B cell (primary cell): Measurements from ENCODE around the gene IL3RA. TPM values are rescaled to one million over a fixed set of nuclear protein-coding genes. Genes with fewer than 3 reads are reported as not detected.
"Not testable (repeated sequence)": the region's sequence is repeated elsewhere in the genome, so short reads cannot be mapped to it uniquely, and the experiment has no call there.

Source experiments
- ATAC-seq: fragments of 200-7000 bp; cut with Tn5 transposase; one replicate; pipeline ENCODE4 v1.10.0; 2021; ENCODE audit warnings: low read depth, mild to moderate bottlenecking, moderate number of reproducible peaks, moderate library complexity
- CTCF ChIA-PET: fragments of 350-600 bp; sonication (Branson Sonifier 250); formaldehyde crosslinking; loops from one replicate; lab custom pipeline; 2021; ENCODE audit warnings: antibody characterized with exemption, inconsistent platforms; lab: Charles Lee
- POLR2A ChIA-PET: fragments of 350-600 bp; sonication (Branson Sonifier 250); formaldehyde crosslinking; loops from one replicate; lab custom pipeline; 2021; ENCODE audit warnings: antibody characterized with exemption; lab: Charles Lee
- DNase-seq: peaks from one replicate; pipeline ENCODE4 v3.0.0; 2013
- H2AFZ ChIP-seq: 2 replicates; pipeline ENCODE4 v1.6.1; 2012; ENCODE audit warnings: mild to moderate bottlenecking, low read depth, low read length; ENCODE audit not compliant: insufficient read depth, poor library complexity, severe bottlenecking
- H3K27ac ChIP-seq, 2 donors: 1 replicate in 1 of 2; 2 replicates in 1 of 2; pipeline ENCODE4 v1.5.1; 2012 to 2013; ENCODE audit warnings: low read length in 2 of 2, mild to moderate bottlenecking in 2 of 2, moderate library complexity in 1 of 2
- H3K27me3 ChIP-seq, 4 experiments: fragments of 200-600 bp in 1 of 4; sonication (generic) in 1 of 4; replicated peaks in 1 of 4; 1 replicate in 2 of 4; 2 replicates in 2 of 4; pipeline versions ENCODE4 v1.6.1 to v1.7.0; 2013 to 2016; ENCODE audit warnings: low read length in 3 of 4, mild to moderate bottlenecking in 2 of 4, mixed read lengths in 1 of 4, moderate library complexity in 1 of 4; ENCODE audit not compliant: insufficient read depth in 4 of 4, control insufficient read depth in 3 of 4; ENCODE audit errors: control extremely low read depth in 1 of 4
- H3K36me3 ChIP-seq, 2 experiments: replicated peaks in 1 of 2; 1 replicate in 1 of 2; 2 replicates in 1 of 2; pipeline versions ENCODE4 v1.6.1 to v1.7.1; 2013; ENCODE audit warnings: low read length in 1 of 2; ENCODE audit not compliant: insufficient read depth in 2 of 2, control insufficient read depth in 1 of 2; ENCODE audit errors: control extremely low read depth in 1 of 2, extremely low read depth in 1 of 2
- H3K4me1 ChIP-seq, 2 donors: fragments of 200-600 bp in 1 of 2; sonication (generic) in 1 of 2; 1 replicate in 1 of 2; 2 replicates in 1 of 2; pipeline versions ENCODE4 v1.5.1 to v1.6.1; 2013 to 2017; ENCODE audit warnings: low read length in 2 of 2; ENCODE audit not compliant: control insufficient read depth in 2 of 2, insufficient read depth in 2 of 2
- H3K4me2 ChIP-seq: replicated peaks from 2 replicates; pipeline ENCODE3; 2012; ENCODE audit warnings: mild to moderate bottlenecking, low read depth, low read length; ENCODE audit not compliant: poor library complexity, severe bottlenecking
- H3K4me3 ChIP-seq, 5 experiments: fragments of 200-600 bp in 1 of 5; sonication (generic) in 1 of 5; 1 replicate in 3 of 5; 2 replicates in 2 of 5; pipeline versions ENCODE4 v1.5.1 to v1.7.0; 2011 to 2016; ENCODE audit warnings: low read length in 4 of 5, mild to moderate bottlenecking in 4 of 5, low read depth in 2 of 5, control low read depth in 1 of 5, moderate library complexity in 1 of 5; ENCODE audit not compliant: insufficient read depth in 1 of 5; ENCODE audit errors: control extremely low read depth in 1 of 5, extremely low read depth in 1 of 5
- H3K79me2 ChIP-seq: fragments of 200-600 bp; sonication (generic); one replicate; pipeline ENCODE4 v1.6.0; 2016; ENCODE audit warnings: low read length; ENCODE audit not compliant: control insufficient read depth, insufficient read depth
- H3K9ac ChIP-seq: fragments of 200-600 bp; sonication (generic); 2 replicates; pipeline ENCODE4 v1.6.1; 2017; ENCODE audit warnings: mild to moderate bottlenecking, low read length, moderate library complexity
- H3K9me3 ChIP-seq, 3 donors: one replicate each; pipeline versions ENCODE4 v1.6.1 to v1.7.1; 2013; ENCODE audit warnings: low read length in 2 of 3; ENCODE audit not compliant: control insufficient read depth in 2 of 3, insufficient read depth in 1 of 3; ENCODE audit errors: control extremely low read depth in 1 of 3
- H4K20me1 ChIP-seq: 2 replicates; pipeline ENCODE4 v1.6.0; 2012; ENCODE audit warnings: mild to moderate bottlenecking, low read length; ENCODE audit not compliant: insufficient read depth, control insufficient read depth, poor library complexity, severe bottlenecking
- H3K27ac Mint-ChIP-seq: one replicate; pipeline ENCODE4 v1.8.0; 2021; ENCODE audit warnings: mixed read lengths
- H3K27me3 Mint-ChIP-seq: one replicate; pipeline ENCODE4 v1.8.0; 2021; ENCODE audit warnings: mixed read lengths
- H3K4me1 Mint-ChIP-seq: one replicate; pipeline ENCODE4 v1.8.0; 2021; ENCODE audit warnings: mixed read lengths
- H3K4me3 Mint-ChIP-seq: one replicate; pipeline ENCODE4 v1.8.0; 2021; ENCODE audit warnings: mixed read lengths
- H3K9me3 Mint-ChIP-seq: one replicate; pipeline ENCODE4 v1.8.0; 2022; ENCODE audit warnings: mixed read lengths; ENCODE audit not compliant: insufficient read depth
- EZH2 ChIP-seq: IDR thresholded peaks from 2 replicates; pipeline ENCODE4 v1.6.1; 2012; ENCODE audit warnings: borderline replicate concordance, low read depth, mild to moderate bottlenecking, moderate library complexity, low read length; ENCODE audit not compliant: insufficient read depth, poor library complexity, severe bottlenecking
- WGBS: methylation state at CpG from one replicate; pipeline ENCODE4 v1.1.5; 2013; ENCODE audit warnings: missing lambda C conversion rate; ENCODE audit not compliant: insufficient coverage; 5-methylcytosine and 5-hydroxymethylcytosine counted together
- intact Hi-C: fragments of 100-400 bp; cut with micrococcal nuclease; formaldehyde crosslinking; loops from one replicate; pipeline ENCODE4 v1.10.0; 2022
- polyA plus RNA-seq: library from polyadenylated mRNA; depleted of rRNA; stranded (reverse); fragments of >200 nt; gene quantifications from 2 replicates; pipeline ENCODE4 v1.2.3, GENCODE V29; 2012
- total RNA-seq, 2 donors: library from RNA; stranded (reverse); fragments of 120-200 nt in 1 of 2; gene quantifications; 1 replicate in 1 of 2; 2 replicates in 1 of 2; pipeline versions ENCODE4 v1.2.3 to v1.2.4, GENCODE V29; 2013 to 2022
- TF ChIP-seq, protein P1 (sequence below): fragments of 200-600 bp; IDR thresholded peaks from one replicate; pipeline ENCODE4 v1.8.0; 2022; ENCODE audit warnings: antibody characterized with exemption, mild to moderate bottlenecking

IL3RA gene
- total and polyA plus RNA-seq, 2 donors (not counting 1 experiment from before 2014, with no cell fraction given) = 1.6 to 31.6 TPM

DNA sequence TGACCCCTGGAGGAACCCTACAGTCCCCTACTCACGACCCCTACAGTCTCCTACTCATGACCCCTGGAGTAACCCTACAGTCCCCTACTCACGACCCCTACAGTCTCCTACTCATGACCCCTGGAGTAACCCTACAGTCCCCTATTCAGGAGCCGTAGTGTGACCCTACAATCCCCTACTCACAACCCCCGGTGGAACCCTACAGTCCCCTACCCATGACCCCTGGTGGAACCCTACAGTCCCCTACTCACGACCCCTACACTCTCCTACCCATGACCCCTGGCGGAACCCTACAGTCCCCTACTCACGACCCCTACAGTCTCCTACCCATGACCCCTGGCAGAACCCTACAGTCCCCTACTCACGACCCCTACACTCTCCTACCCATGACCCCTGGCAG is 39.0 kb upstream of the IL3RA start:
- POLR2A ChIA-PET, intact Hi-C loops, H3K9me3 Mint-ChIP-seq, H3K79me2 ChIP-seq, H3K4me1 ChIP-seq, H3K27me3 ChIP-seq, H2AFZ ChIP-seq, CTCF ChIA-PET, H3K27ac Mint-ChIP-seq, DNase-seq, H3K4me3 ChIP-seq, H3K9ac ChIP-seq, H3K4me2 ChIP-seq, ATAC-seq, H3K27ac ChIP-seq, H3K4me3 Mint-ChIP-seq, H3K4me1 Mint-ChIP-seq, H4K20me1 ChIP-seq, H3K36me3 ChIP-seq: not testable (repeated sequence)
- H3K27me3 Mint-ChIP-seq = peaks cover 10% of the 10 kb centered on the region
- WGBS = 100% methylated on average over 2 of the region's 8 CpGs
- H3K9me3 ChIP-seq = peaks cover 0 to 14% (median 0%) of the 10 kb centered on the region in 3 donors

DNA sequence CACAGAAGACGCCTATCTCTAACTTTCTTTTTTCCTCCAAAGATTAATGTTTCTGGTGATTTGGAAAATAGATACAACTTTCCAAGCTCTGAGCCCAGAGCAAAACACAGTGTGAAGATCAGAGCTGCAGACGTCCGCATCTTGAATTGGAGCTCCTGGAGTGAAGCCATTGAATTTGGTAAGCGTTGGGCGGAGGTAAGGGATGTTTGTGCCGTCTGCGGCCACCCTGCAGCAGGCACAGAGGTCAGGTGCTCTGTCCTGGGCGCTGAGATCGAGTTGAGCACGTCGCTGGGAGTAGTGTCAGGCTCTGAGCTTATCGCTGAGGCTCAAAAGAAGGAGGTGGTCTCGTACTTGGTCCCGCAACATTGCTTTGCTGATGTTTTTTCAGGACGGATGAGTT is 36.1 kb upstream of the IL3RA start:
- H4K20me1 ChIP-seq = no peaks in the 10 kb centered on the region
- TF ChIP-seq, protein P1, sequence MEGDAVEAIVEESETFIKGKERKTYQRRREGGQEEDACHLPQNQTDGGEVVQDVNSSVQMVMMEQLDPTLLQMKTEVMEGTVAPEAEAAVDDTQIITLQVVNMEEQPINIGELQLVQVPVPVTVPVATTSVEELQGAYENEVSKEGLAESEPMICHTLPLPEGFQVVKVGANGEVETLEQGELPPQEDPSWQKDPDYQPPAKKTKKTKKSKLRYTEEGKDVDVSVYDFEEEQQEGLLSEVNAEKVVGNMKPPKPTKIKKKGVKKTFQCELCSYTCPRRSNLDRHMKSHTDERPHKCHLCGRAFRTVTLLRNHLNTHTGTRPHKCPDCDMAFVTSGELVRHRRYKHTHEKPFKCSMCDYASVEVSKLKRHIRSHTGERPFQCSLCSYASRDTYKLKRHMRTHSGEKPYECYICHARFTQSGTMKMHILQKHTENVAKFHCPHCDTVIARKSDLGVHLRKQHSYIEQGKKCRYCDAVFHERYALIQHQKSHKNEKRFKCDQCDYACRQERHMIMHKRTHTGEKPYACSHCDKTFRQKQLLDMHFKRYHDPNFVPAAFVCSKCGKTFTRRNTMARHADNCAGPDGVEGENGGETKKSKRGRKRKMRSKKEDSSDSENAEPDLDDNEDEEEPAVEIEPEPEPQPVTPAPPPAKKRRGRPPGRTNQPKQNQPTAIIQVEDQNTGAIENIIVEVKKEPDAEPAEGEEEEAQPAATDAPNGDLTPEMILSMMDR = no peak
- TF ChIP-seq EZH2 = no peak

More for the DNA sequence above, 36.1 kb upstream of the IL3RA start:
- Mint-ChIP-seq H3K27ac (no peak overlapping the region), H3K4me3 (no peak overlapping the region), H3K9me3 (no peaks in the 10 kb centered on the region), H3K4me1 (no peaks in the 10 kb centered on the region), H3K27me3 (peaks cover 7% of the 10 kb centered on the region)
- CTCF ChIA-PET = no interaction called here
- intact Hi-C loops = no loop called here
- WGBS = 93% methylated on average over 14 of the region's 15 CpGs
- no peaks in the 10 kb centered on the region for H3K36me3 ChIP-seq
- POLR2A ChIA-PET = no interaction called here
- peaks cover 0 to 3% (median 0%) of the 10 kb centered on the region in 4 experiments for H3K27me3 ChIP-seq
- H2AFZ ChIP-seq = no peak overlapping the region
- peaks cover 0 to 12% (median 0%) of the 10 kb centered on the region in 3 donors for H3K9me3 ChIP-seq
- no peak overlapping the region for H3K4me3 ChIP-seq
- no peak overlapping the region for H3K4me2 ChIP-seq
- no peaks in the 10 kb centered on the region for H3K79me2 ChIP-seq
- H3K9ac ChIP-seq = no peak overlapping the region
- DNase-seq = no peak
- no peak overlapping the region for H3K27ac ChIP-seq
- H3K4me1 ChIP-seq = no peaks in the 10 kb centered on the region
- ATAC-seq = no peak
